ENCODE results near the gene IL12RB1.
"Not testable (repeated sequence)": the region's sequence is repeated elsewhere in the genome, so short reads cannot be mapped to it uniquely, and the experiment has no call there.

The IL12RB1 gene

GRCh38 chr19:18044825-18045304, 41.9 kb downstream of the IL12RB1 start:
- DNase-seq = peak; percentile 98

- DNase-seq = no peak
Observed at GRCh38 chr19:18043676-18044075, 43.1 kb downstream of the IL12RB1 start.

GRCh38 chr19:18041054-18041453, 45.7 kb downstream of the IL12RB1 start:
- DNase-seq = no peak

- DNase-seq = not testable (repeated sequence)
Observed at GRCh38 chr19:18032102-18032501, 54.6 kb downstream of the IL12RB1 start.

GRCh38 chr19:18031401-18031800, 55.3 kb downstream of the IL12RB1 start:
- not testable (repeated sequence) for DNase-seq

- peak; percentile 92 for DNase-seq
Observed at GRCh38 chr19:18029617-18030338, 57.0 kb downstream of the IL12RB1 start.

- DNase-seq = no peak
Observed at GRCh38 chr19:18027151-18027550, 59.6 kb downstream of the IL12RB1 start.

GRCh38 chr19:18023622-18024251, 63.0 kb downstream of the IL12RB1 start:
- no peak for DNase-seq

GRCh38 chr19:18021121-18021755, 65.5 kb downstream of the IL12RB1 start:
- DNase-seq = no peak

- no peak for DNase-seq
Observed at GRCh38 chr19:18020212-18021085, 66.3 kb downstream of the IL12RB1 start.

- DNase-seq = no peak
Observed at GRCh38 chr19:18017275-18018083, 69.3 kb downstream of the IL12RB1 start.

GRCh38 chr19:18016209-18016910, 70.4 kb downstream of the IL12RB1 start:
- no peak for DNase-seq

- DNase-seq = no peak
Observed at GRCh38 chr19:18014197-18014596, 72.5 kb downstream of the IL12RB1 start.

- DNase-seq = no peak
Observed at GRCh38 chr19:18013210-18014111, 73.3 kb downstream of the IL12RB1 start.

GRCh38 chr19:18010149-18010548, 76.6 kb downstream of the IL12RB1 start:
- DNase-seq = no peak

GRCh38 chr19:18009412-18010066, 77.2 kb downstream of the IL12RB1 start:
- DNase-seq = no peak

All from DMS 273 treated with DMSO at 0.1 percent for 48 hours (cell line).